Activated T-cell treated with anti-CD3 and anti-CD28 coated beads, Interleukin-2, amount 50 U/mL, for 4 hours (primary cell): ENCODE results near the gene CD276. TPM values are rescaled to one million over a fixed set of nuclear protein-coding genes. Genes with fewer than 3 reads are reported as not detected.

ENCODE experiments used
- ATAC-seq, 2 donors: fragments of 200-7000 bp; cut with Tn5 transposase; one replicate each; pipeline ENCODE4 v1.10.0; 2021
- DNase-seq: peaks from one replicate; pipeline ENCODE4 v3.0.0-alpha.2; 2020
- H3K27me3 Mint-ChIP-seq: one replicate; pipeline ENCODE4 v1.8.0; 2021; ENCODE audit warnings: low read depth, mixed read lengths
- H3K36me3 Mint-ChIP-seq: one replicate; pipeline ENCODE4 v1.8.0; 2022; ENCODE audit warnings: mixed read lengths; ENCODE audit not compliant: insufficient read depth
- H3K4me1 Mint-ChIP-seq: one replicate; pipeline ENCODE4 v1.8.0; 2021; ENCODE audit warnings: low read depth, mixed read lengths
- H3K4me3 Mint-ChIP-seq: one replicate; pipeline ENCODE4 v1.8.0; 2021; ENCODE audit warnings: mild to moderate bottlenecking, moderate library complexity, mixed read lengths
- H3K9me3 Mint-ChIP-seq: one replicate; pipeline ENCODE4 v1.8.0; 2021; ENCODE audit warnings: mixed read lengths
- total RNA-seq, 3 donors: library from RNA; stranded (reverse); gene quantifications; one replicate each; pipeline ENCODE4 v1.2.1, GENCODE V29; 2021

Gene CD276
- total RNA-seq, 3 donors from 2014 or later = 2.6 to 4.1 (median 3.1) TPM

DNA sequence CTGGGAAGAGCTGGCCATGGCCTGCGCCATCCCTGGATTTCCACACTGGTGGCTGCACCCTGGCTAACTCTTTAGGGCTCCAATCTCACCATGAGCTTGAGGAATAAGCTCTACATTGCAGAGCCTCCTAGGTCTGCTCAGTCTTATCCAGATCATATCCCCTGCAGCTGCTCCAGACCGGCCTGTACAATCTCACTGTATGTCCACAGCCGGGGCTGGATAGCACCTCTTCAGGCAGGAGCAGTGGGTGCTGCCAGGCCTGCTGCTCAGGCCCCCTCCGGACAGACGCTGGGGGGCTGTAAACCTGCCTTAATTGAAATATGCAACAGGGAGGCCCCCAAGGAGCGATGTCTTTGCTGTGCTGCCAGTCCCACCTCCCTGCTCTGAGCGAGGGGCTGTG, 53.4 kb downstream of the CD276 start:
- no peaks in the 10 kb centered on the region for H3K4me1 Mint-ChIP-seq
- no peak for DNase-seq
- no peak for ATAC-seq
- H3K9me3 Mint-ChIP-seq = no peaks in the 10 kb centered on the region
- H3K27me3 Mint-ChIP-seq = peaks cover 12% of the 10 kb centered on the region
- H3K4me3 Mint-ChIP-seq = no peak overlapping the region
- no peaks in the 10 kb centered on the region for H3K36me3 Mint-ChIP-seq

DNA sequence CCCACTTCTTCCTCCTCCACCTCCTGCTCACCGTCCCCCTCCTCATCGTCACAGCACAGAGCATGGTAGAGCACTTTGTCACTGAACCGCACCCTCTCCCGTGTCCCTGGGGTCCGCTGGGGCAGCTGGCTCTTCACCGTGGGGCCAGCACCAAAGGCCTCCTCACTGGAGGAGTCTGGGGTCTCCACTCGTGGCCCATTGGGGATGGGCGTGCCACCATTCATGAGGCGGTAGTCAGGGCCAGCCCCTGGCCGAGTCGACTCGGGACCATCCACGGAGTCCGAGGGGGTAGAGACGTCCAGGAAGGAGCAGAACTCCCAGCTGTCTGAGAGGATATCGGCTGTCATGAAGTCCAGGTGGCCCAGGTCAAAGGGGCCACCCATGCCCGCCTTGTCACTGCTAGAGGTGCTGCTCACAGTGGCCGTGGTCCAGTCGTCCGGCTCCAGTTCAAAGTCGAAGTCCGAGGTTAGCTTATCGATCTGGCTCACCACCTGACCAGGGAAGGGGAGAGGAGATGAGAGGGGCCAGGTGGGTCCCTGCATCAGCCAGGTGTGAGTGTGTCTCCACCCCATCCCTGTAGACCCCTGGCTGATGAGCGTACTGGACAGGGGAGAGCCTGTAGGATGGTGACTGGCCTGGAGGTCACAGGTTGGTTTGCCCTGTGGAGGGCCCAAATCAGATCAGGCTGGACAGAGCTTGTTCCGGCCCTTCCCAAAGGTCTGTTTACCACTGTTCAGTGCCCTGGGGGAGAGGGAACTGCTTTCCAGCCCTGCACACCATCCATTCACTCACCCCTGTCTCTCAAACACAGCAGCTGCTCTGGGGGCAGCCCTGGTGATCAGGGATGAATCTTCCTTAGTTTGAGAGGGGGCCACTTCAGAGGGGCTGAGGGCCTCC, 56.2 kb downstream of the CD276 start:
- Mint-ChIP-seq H3K36me3 (no peaks in the 10 kb centered on the region), H3K9me3 (no peaks in the 10 kb centered on the region), H3K4me3 (no peak overlapping the region), H3K4me1 (no peaks in the 10 kb centered on the region), H3K27me3 (peaks cover 12% of the 10 kb centered on the region)
- ATAC-seq = no peak
- DNase-seq = no peak

DNA sequence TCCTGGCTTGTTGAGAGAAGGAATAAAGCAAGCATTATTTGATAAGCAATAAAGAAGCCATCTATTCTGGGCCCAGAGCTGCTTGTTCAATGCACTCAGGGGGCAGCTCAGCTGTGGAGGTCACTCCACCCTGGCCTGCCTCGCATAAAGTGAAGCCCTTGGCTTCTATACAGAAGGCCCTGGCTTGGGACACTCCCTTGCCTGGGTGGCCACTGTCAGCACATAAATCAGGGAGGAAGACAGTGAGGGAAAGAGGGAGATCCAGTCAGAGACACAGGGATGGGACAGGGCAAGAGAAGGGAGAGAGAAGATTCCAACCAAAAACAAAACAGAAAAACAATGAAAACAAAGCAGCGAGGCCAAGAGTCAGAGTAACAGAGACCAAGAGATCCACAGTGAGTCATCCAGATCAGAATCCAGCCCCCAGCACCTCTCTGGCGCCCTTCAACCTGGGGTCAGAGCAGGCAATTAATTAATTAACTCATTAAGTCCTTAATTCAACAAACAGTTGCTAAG, 57.2 kb downstream of the CD276 start:
- Mint-ChIP-seq H3K36me3 (no peaks in the 10 kb centered on the region), H3K4me3 (no peak overlapping the region), H3K4me1 (no peaks in the 10 kb centered on the region), H3K9me3 (no peaks in the 10 kb centered on the region), H3K27me3 (peaks cover 13% of the 10 kb centered on the region)
- DNase-seq (no peak), ATAC-seq (no peak)

GRCh38 chr15:73744293-73744692, 60.1 kb downstream of the CD276 start:
- no peak for DNase-seq
- Mint-ChIP-seq H3K4me1 (no peaks in the 10 kb centered on the region), H3K9me3 (no peaks in the 10 kb centered on the region), H3K36me3 (no peaks in the 10 kb centered on the region), H3K27me3 (peaks cover 30% of the 10 kb centered on the region), H3K4me3 (no peak overlapping the region)
- ATAC-seq = no peak

- Mint-ChIP-seq H3K9me3 (no peaks in the 10 kb centered on the region), H3K4me1 (no peaks in the 10 kb centered on the region), H3K4me3 (no peak overlapping the region), H3K36me3 (no peaks in the 10 kb centered on the region), H3K27me3 (peaks cover 35% of the 10 kb centered on the region)
- DNase-seq = no peak
- no peak for ATAC-seq
Observed at GRCh38 chr15:73745073-73745472, 60.9 kb downstream of the CD276 start.

GRCh38 chr15:73746261-73746660, 62.1 kb downstream of the CD276 start:
- no peaks in the 10 kb centered on the region for H3K9me3 Mint-ChIP-seq
- peaks cover 41% of the 10 kb centered on the region for H3K27me3 Mint-ChIP-seq
- no peak overlapping the region for H3K4me3 Mint-ChIP-seq
- H3K4me1 Mint-ChIP-seq = no peaks in the 10 kb centered on the region
- H3K36me3 Mint-ChIP-seq = no peaks in the 10 kb centered on the region
- DNase-seq (no peak), ATAC-seq (no peak)

- Mint-ChIP-seq H3K9me3 (no peaks in the 10 kb centered on the region), H3K27me3 (peaks cover 42% of the 10 kb centered on the region)
Observed at GRCh38 chr15:73746883-73747282, 62.7 kb downstream of the CD276 start.

GRCh38 chr15:73747847-73748590, 63.8 kb downstream of the CD276 start:
- Mint-ChIP-seq H3K36me3 (no peaks in the 10 kb centered on the region), H3K27me3 (peaks cover 42% of the 10 kb centered on the region), H3K9me3 (no peaks in the 10 kb centered on the region), H3K4me1 (peaks cover 2% of the 10 kb centered on the region), H3K4me3 (no peak overlapping the region)
- DNase-seq (no peak), ATAC-seq (no peak)

More at GRCh38 chr15:73746883-73747282, 62.7 kb downstream of the CD276 start:
- H3K4me3 Mint-ChIP-seq = no peak overlapping the region
- DNase-seq (no peak), ATAC-seq (no peak)
- H3K4me1 Mint-ChIP-seq = peaks cover 2% of the 10 kb centered on the region
- no peaks in the 10 kb centered on the region for H3K36me3 Mint-ChIP-seq

DNA sequence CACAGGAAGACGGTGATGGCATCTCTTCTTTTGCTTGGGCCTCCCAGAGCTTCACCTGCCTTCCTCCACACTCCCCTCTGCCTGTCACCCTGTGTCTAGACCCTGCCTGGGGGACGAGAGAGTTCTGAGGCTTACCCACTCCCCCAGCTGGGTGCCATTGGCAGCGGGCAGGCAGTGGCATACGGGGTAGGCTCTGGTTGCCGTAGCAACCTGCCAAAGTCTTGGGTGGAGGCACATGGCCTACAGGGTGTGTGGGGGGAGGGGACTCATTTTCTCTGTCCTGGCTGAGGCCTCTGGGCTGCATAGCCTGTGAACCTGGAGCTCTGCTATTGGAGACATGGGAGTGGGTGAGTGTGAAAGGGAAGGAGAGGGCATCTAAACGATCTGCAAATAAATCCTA, 64.5 kb downstream of the CD276 start:
- no peaks in the 10 kb centered on the region for H3K9me3 Mint-ChIP-seq

GRCh38 chr15:73749533-73749932, 65.3 kb downstream of the CD276 start:
- no peaks in the 10 kb centered on the region for H3K36me3 Mint-ChIP-seq
- no peaks in the 10 kb centered on the region for H3K9me3 Mint-ChIP-seq
- ATAC-seq = no peak
- DNase-seq = no peak
- no peak overlapping the region for H3K4me3 Mint-ChIP-seq
- peaks cover 5% of the 10 kb centered on the region for H3K4me1 Mint-ChIP-seq
- peaks cover 51% of the 10 kb centered on the region for H3K27me3 Mint-ChIP-seq

More for the DNA sequence above, 64.5 kb downstream of the CD276 start:
- no peak for ATAC-seq
- no peak for DNase-seq
- H3K4me1 Mint-ChIP-seq = peaks cover 5% of the 10 kb centered on the region
- H3K36me3 Mint-ChIP-seq = no peaks in the 10 kb centered on the region
- no peak overlapping the region for H3K4me3 Mint-ChIP-seq
- peaks cover 46% of the 10 kb centered on the region for H3K27me3 Mint-ChIP-seq

GRCh38 chr15:73749971-73750370, 65.8 kb downstream of the CD276 start:
- Mint-ChIP-seq H3K4me3 (no peak overlapping the region), H3K27me3 (peaks cover 55% of the 10 kb centered on the region), H3K4me1 (peaks cover 5% of the 10 kb centered on the region), H3K9me3 (no peaks in the 10 kb centered on the region), H3K36me3 (no peaks in the 10 kb centered on the region)
- ATAC-seq (no peak), DNase-seq (no peak)

- no peak overlapping the region for H3K4me3 Mint-ChIP-seq
- peaks cover 55% of the 10 kb centered on the region for H3K27me3 Mint-ChIP-seq
- DNase-seq (no peak), ATAC-seq (no peak)
- no peaks in the 10 kb centered on the region for H3K36me3 Mint-ChIP-seq
- H3K9me3 Mint-ChIP-seq = no peaks in the 10 kb centered on the region
- peaks cover 5% of the 10 kb centered on the region for H3K4me1 Mint-ChIP-seq
Observed at GRCh38 chr15:73750438-73750837, 66.3 kb downstream of the CD276 start.

GRCh38 chr15:73750951-73751350, 66.8 kb downstream of the CD276 start:
- Mint-ChIP-seq H3K4me1 (peaks cover 5% of the 10 kb centered on the region), H3K27me3 (peaks cover 60% of the 10 kb centered on the region), H3K4me3 (no peak overlapping the region), H3K36me3 (no peaks in the 10 kb centered on the region), H3K9me3 (no peaks in the 10 kb centered on the region)
- no peak for ATAC-seq
- no peak for DNase-seq

DNA sequence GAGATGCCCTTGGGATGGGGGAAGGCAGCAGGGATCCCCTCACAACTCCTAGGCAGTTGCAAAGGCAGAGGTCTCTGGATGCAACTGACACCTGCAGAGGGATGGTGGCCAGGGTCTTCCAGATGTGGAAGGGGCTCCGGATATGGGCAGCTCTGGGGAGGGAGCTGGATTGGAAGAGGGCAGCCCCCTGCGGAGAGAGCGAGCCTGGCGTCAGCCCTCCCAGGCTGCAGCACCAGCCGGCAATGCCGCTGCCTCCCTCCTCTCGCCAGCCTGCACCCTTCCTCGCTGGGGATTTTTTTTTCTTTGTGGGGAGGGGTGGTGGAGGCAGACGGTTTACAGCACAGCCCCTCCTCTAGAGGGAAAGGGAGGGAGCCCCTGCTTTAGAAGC, 67.3 kb downstream of the CD276 start:
- Mint-ChIP-seq H3K9me3 (no peaks in the 10 kb centered on the region), H3K4me1 (peaks cover 5% of the 10 kb centered on the region), H3K4me3 (no peak overlapping the region), H3K36me3 (no peaks in the 10 kb centered on the region), H3K27me3 (peaks cover 57% of the 10 kb centered on the region)
- DNase-seq = no peak
- no peak for ATAC-seq
